GM18526 (cell line): ENCODE data around the gene ZNF648.

Experiments used
- POLR2A ChIP-seq: IDR thresholded peaks from 3 replicates; pipeline ENCODE4 v1.6.1; 2011; ENCODE audit not compliant: insufficient read length; ENCODE audit errors: extremely low read depth

Gene ZNF648

GRCh38 chr1:182052355-182052754, 9.2 kb downstream of the ZNF648 start:
- no peak for TF ChIP-seq POLR2A

GRCh38 chr1:182051938-182052337, 9.6 kb downstream of the ZNF648 start:
- TF ChIP-seq POLR2A, result no peak

- no peak for TF ChIP-seq POLR2A
Measured at GRCh38 chr1:182050481-182051448, 10.7 kb downstream of the ZNF648 start.

- no peak for TF ChIP-seq POLR2A
Measured at GRCh38 chr1:182048562-182048961, 12.9 kb downstream of the ZNF648 start.

- TF ChIP-seq POLR2A, result no peak
Measured at GRCh38 chr1:182046763-182047162, 14.7 kb downstream of the ZNF648 start.

GRCh38 chr1:182041615-182042014, 19.9 kb downstream of the ZNF648 start:
- no peak for TF ChIP-seq POLR2A

GRCh38 chr1:182038220-182038619, 23.3 kb downstream of the ZNF648 start:
- TF ChIP-seq POLR2A, result no peak

- no peak for TF ChIP-seq POLR2A
Measured at GRCh38 chr1:182035097-182035770, 26.3 kb downstream of the ZNF648 start.

- TF ChIP-seq POLR2A, result no peak
Measured at GRCh38 chr1:182032251-182032650, 29.3 kb downstream of the ZNF648 start.

GRCh38 chr1:182029379-182030331, 31.9 kb downstream of the ZNF648 start:
- TF ChIP-seq POLR2A, result peak; percentile 87

GRCh38 chr1:182029002-182029378, 32.5 kb downstream of the ZNF648 start:
- no peak for TF ChIP-seq POLR2A

GRCh38 chr1:182015360-182015759, 46.2 kb downstream of the ZNF648 start:
- TF ChIP-seq POLR2A, result no peak

- TF ChIP-seq POLR2A, result no peak
Measured at GRCh38 chr1:182004601-182005000, 56.9 kb downstream of the ZNF648 start.
